Colonic mucosa (tissue), 4 donors: ENCODE results near the gene ADAMTSL3. TPM values are rescaled to one million over a fixed set of nuclear protein-coding genes. Genes with fewer than 3 reads are reported as not detected.
A peak's percentile ranks its signal among the peaks of the same experiment; 100 is the strongest.

Experiments used
- DNase-seq: peaks from one replicate; pipeline ENCODE4 v3.0.0-alpha.2; 2020
- H3K27ac ChIP-seq: fragments of 200-600 bp; one replicate; pipeline ENCODE4 v1.8.0; 2021
- H3K27me3 ChIP-seq: fragments of 200-600 bp; one replicate; pipeline ENCODE4 v1.8.0; 2021
- H3K36me3 ChIP-seq: fragments of 200-600 bp; one replicate; pipeline ENCODE4 v1.8.0; 2021
- H3K4me1 ChIP-seq: fragments of 200-600 bp; one replicate; pipeline ENCODE4 v1.8.0; 2021; ENCODE audit warnings: mild to moderate bottlenecking
- H3K4me3 ChIP-seq: fragments of 200-600 bp; one replicate; pipeline ENCODE4 v1.8.0; 2021
- H3K9ac ChIP-seq, 2 donors: one replicate each; pipeline ENCODE4 v1.7.0; 2013; ENCODE audit warnings: control low read depth in 2 of 2, low read depth in 2 of 2, low read length in 2 of 2
- H3K9me3 ChIP-seq: fragments of 200-600 bp; one replicate; pipeline ENCODE4 v1.8.0; 2021
- CTCF ChIP-seq: fragments of 200-600 bp; IDR thresholded peaks from one replicate; pipeline ENCODE4 v1.8.0; 2022; ENCODE audit warnings: antibody characterized with exemption, mild to moderate bottlenecking
- intact Hi-C: fragments of 100-400 bp; cut with DNase I; formaldehyde crosslinking; loops from one replicate; pipeline ENCODE4 v1.14.1; 2022
- total RNA-seq, 2 donors: library from RNA; stranded (reverse); fragmentation: NEBNext Ultra II Directional in 1 of 2; extraction: Animal tissue kit (Norgen Biotek cat#: 25700) in 1 of 2; gene quantifications; one replicate each; pipeline ENCODE4 v1.2.1, GENCODE V29; 2021
- donor health status: healthy.
- donor health status: DM: no; HTN: no; CAD: no.
- donor health status: DM: no; HTN: no; CAD: no.

ADAMTSL3 gene
- total RNA-seq, 2 donors from 2014 or later = 0.72 to 4.8 TPM

DNA sequence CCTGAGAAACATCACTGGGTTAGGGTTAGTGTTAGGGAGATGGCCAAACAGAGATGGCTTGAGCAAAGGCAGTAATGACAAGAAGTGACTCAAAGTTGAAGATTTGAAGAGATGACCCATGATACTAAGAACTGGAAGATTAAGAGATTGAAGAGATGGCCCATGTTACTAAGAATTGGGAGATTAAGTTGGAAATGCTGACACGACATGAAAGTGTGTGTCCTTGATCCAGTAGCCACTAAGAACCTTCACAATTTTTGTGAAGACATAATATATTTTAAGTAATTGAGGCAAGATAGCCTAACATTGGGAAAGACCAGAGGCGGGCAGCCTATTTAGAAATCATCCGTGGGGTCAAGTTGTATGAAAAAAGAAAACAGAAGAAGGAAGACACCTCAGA is 239.4 kb downstream of the ADAMTSL3 start:
- H3K4me3 ChIP-seq = no peak overlapping the region
- H3K27me3 ChIP-seq = no peaks in the 10 kb centered on the region
- H3K27ac ChIP-seq = no peak overlapping the region
- H3K36me3 ChIP-seq = no peaks in the 10 kb centered on the region
- no peak for TF ChIP-seq CTCF
- no peaks in the 10 kb centered on the region for H3K4me1 ChIP-seq
- no peak overlapping the region for H3K9ac ChIP-seq
- intact Hi-C loops = no loop called here
- H3K9me3 ChIP-seq = no peaks in the 10 kb centered on the region
- no peak for DNase-seq

DNA sequence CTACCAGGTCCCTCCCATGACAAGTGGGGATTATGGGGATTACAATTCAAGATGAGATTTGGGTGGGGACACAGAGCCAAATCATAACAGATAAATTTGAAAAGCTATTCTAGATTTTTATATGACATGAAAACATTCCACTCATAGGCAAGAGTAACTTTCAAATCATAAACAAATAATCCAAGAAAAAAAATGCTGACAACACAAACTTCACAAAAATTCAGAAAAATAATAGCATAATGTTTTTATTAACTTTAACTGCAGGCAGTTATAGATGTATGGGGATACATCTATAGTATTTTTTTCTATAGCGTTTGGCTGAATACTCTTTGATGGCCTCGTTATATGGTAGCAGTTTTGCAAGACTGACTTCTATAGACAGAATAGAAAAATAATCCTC is 243.1 kb downstream of the ADAMTSL3 start:
- no peak for DNase-seq
- Histone ChIP-seq H3K36me3 (no peaks in the 10 kb centered on the region), H3K27me3 (no peaks in the 10 kb centered on the region), H3K9me3 (no peaks in the 10 kb centered on the region), H3K4me1 (no peaks in the 10 kb centered on the region), H3K9ac (no peak overlapping the region), H3K4me3 (no peak overlapping the region), H3K27ac (no peak overlapping the region)
- intact Hi-C loops = no loop called here
- no peak for TF ChIP-seq CTCF

DNA sequence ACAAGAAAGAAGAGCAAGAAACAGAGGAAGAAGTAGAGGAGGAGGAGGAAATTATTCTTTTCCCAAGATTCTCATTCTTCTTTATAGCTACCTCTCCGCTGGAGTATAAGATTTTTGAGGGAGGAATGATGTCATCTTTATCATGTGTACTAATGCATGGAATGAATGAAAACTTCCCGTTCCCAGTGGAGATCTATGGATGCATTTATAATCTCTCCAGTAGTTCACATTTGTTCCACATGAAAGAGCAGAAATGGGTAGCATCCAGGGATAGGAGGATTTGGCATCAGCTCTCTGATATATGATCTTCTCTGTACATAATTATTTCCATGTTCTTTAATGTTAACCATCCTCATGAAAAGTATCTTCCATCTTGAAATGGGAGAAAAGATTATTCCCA is 244.4 kb downstream of the ADAMTSL3 start:
- H3K4me1 ChIP-seq = no peaks in the 10 kb centered on the region
- no peak for TF ChIP-seq CTCF
- intact Hi-C loops = no loop called here

DNA sequence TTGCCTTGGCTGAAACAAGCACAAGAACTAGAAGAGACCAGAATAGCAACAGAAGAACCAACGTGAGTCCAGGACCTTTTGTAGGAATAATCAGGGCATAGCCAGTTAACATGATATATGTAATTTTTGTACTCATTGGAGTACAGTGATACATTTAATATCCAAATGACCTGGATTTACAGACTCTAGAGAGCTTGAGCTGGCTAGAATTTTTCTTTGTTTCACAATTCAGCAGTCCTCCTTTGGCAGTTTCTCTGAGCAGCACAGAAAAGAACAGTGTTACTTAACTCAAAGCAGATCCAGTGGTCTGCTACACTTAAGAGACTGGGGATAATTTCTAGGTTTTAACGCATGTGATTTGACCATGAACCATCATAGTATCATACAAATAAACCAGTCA is 245.7 kb downstream of the ADAMTSL3 start:
- no peak overlapping the region for H3K4me3 ChIP-seq
- H3K36me3 ChIP-seq = no peaks in the 10 kb centered on the region
- H3K27me3 ChIP-seq = no peaks in the 10 kb centered on the region
- no peaks in the 10 kb centered on the region for H3K9me3 ChIP-seq
- no peak for DNase-seq
- no peaks in the 10 kb centered on the region for H3K4me1 ChIP-seq
- no peak for TF ChIP-seq CTCF
- no peak overlapping the region for H3K9ac ChIP-seq
- H3K27ac ChIP-seq = no peak overlapping the region
- intact Hi-C loops = no loop called here

More for the DNA sequence above, 244.4 kb downstream of the ADAMTSL3 start:
- no peak overlapping the region for H3K9ac ChIP-seq
- H3K4me3 ChIP-seq = no peak overlapping the region
- no peaks in the 10 kb centered on the region for H3K36me3 ChIP-seq
- no peak overlapping the region for H3K27ac ChIP-seq
- no peaks in the 10 kb centered on the region for H3K27me3 ChIP-seq
- H3K9me3 ChIP-seq = no peaks in the 10 kb centered on the region
- no peak for DNase-seq

DNA sequence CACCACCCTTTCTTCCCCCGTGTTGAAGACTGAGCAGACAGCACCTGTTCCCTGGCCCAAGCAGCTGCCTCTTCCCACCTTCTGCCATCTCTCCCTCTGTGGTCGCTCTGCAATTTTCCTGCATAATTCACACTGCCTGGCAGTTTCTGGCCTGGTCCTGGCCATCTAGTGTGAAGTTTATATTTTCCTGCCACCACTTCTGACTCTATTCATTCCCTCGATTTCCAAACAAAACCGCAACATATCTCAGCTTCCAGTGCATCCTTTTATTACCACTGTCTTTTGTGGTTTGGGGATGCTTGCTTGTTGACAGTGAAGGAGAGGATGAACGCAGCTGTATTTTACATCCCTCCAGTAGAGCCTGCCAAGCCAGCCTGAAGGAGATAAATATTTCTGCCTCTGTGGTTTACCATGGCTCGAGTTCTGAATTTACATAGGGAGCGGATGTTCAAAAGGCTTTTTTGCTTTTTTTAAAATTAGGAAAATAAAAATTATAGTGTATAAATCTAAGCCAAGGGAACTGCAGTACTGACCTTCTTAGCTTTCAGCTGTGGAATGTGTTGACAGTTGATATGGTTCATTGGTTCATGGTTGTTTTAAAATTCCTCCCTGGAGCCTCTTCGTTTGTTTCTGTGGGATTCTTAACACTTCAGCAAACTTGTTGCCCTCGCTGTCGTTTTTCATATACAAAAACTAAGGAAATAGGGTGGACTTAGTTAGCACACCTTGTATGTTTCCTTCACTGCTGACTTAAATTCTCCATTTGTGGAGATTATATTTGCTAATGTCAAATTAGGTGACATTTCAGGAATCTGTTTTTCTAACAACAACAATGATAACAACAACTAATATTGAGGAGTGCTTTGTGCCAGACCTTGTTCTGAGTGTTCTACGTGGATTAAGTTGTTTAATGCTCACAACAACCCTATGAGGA is 250.5 kb downstream of the ADAMTSL3 start:
- Histone ChIP-seq H3K4me3 (no peak overlapping the region), H3K36me3 (no peaks in the 10 kb centered on the region), H3K27ac (peak overlapping the region; percentile 13), H3K9me3 (no peaks in the 10 kb centered on the region), H3K27me3 (no peaks in the 10 kb centered on the region), H3K4me1 (no peaks in the 10 kb centered on the region), H3K9ac (no peak overlapping the region)
- intact Hi-C loops = no loop called here
- no peak for DNase-seq
- no peak for TF ChIP-seq CTCF
